ENCODE results near the gene ROR1.

The ROR1 gene

DNA sequence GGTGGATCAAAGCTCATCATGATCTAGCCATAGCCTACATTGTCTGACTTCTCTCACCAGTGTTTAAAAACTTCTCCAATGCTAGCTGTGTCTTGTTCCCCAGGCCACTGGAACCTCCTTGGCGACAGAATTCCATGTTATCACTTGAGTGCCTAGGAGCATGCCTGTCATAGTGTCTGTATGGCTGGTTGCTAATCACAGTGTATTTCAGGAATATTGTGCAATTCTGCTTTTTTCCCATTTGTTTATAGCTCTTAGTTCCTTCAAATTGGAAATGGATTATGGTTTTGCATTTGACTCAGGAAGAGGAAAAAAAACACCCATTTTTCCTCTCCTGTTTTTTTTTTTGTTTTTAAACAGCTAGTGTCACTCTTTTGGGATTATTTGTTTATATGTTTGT is 25.5 kb downstream of the ROR1 start:
- no peak for DNase-seq (ENCODE audit: extremely low read depth, low read depth)
- TF ChIP-seq, protein P1, sequence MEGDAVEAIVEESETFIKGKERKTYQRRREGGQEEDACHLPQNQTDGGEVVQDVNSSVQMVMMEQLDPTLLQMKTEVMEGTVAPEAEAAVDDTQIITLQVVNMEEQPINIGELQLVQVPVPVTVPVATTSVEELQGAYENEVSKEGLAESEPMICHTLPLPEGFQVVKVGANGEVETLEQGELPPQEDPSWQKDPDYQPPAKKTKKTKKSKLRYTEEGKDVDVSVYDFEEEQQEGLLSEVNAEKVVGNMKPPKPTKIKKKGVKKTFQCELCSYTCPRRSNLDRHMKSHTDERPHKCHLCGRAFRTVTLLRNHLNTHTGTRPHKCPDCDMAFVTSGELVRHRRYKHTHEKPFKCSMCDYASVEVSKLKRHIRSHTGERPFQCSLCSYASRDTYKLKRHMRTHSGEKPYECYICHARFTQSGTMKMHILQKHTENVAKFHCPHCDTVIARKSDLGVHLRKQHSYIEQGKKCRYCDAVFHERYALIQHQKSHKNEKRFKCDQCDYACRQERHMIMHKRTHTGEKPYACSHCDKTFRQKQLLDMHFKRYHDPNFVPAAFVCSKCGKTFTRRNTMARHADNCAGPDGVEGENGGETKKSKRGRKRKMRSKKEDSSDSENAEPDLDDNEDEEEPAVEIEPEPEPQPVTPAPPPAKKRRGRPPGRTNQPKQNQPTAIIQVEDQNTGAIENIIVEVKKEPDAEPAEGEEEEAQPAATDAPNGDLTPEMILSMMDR (IDR thresholded peaks at IDR 0.05; ENCODE audit: low read depth, low read length), result no peak

DNA sequence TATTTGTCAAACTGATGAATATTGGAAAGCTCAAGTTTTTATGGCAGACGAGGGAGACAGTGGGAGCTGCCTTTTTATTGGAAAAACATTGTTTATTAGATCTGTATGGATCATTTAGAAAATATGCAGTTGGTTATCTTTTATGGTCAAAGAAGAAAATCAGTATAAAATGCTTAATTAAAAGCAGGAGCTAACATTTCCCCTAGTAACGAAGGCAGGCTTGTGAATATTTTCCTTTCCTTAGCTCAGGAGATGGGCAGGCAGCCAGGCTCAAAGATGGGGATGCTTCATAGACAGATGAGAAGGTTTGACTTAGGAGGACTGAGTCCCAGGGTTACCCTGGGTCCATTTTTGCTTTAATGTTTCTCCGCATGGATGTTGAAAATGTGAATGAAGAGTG is 26.0 kb downstream of the ROR1 start:
- DNase-seq (ENCODE audit: extremely low read depth, low read depth), result peak; percentile 72
- TF ChIP-seq, protein P1 (IDR thresholded peaks at IDR 0.05; ENCODE audit: low read depth, low read length), result no peak

DNA sequence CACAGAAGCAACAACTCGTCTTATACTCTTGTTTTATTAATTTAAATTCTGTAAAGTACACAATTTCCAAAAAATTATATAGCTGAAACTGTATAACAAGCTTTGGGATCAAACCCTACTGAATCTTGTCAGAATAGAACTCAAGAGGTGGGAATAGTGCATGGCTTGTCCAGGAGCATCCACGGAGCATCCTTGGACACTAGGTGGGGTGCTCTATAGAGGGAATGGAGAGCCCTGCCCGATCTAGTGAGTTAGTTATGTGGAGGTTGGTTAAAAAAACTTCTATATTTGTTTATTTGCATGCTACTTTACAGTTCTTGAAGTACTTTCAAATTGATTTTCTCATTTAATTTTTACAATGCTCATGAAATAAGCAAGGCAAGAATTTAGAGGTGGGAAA is 28.3 kb downstream of the ROR1 start:
- TF ChIP-seq, protein P1 (IDR thresholded peaks at IDR 0.05; ENCODE audit: low read depth, low read length), result no peak
- DNase-seq (ENCODE audit: extremely low read depth, low read depth), result no peak

DNA sequence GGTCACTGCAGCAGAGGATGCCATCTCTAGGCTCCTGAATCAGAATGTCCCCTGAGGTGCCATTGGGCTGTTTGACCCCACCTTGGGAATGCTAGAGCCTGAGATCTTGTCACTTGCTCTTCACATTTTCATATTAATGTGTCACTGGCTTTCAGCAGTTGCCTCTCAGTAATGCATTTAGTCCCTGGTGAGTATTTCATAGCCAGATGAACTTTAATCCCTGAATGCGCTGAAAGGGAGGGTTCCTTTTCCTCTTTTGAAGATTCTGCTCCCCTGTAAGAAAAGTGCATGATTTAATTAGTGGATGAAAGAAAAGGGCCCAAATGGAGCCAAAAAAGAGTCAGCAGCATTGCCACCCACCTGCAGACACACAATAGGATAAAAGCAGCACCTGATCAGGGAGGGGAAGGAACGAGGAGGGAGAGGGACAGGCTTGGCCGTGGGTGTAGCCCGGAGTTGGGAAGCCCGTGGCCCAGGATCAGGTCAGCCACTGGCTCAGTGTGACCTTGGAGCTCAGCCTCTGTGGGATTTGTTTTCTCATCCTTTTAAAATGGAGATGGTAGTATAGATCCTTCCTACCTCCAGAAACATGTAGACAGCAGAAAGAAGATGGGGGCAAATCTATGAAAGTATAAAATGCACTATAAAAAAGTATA is 31.1 kb downstream of the ROR1 start:
- TF ChIP-seq, protein P1 (IDR thresholded peaks at IDR 0.05; ENCODE audit: low read depth, low read length), result no peak
- DNase-seq (ENCODE audit: extremely low read depth, low read depth), result no peak

DNA sequence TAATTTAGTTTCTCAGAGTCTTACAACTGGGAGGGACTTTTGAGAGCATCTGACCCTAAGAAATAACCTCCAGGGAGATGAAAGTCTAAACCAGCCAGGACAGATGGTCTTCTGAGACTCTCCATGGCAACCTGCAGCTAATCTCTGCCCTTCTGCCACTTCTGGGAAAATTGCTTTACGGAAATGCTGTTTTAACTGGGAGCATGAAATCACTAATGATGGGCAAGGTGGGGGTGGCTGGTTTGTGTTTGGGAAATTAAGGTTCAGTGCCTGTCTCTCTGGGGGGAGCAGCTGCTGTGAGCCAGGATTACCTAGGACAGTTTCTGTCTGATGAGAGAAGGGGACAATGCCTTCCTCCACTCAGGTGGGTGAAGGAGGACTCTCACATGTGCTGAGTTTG is 33.2 kb downstream of the ROR1 start:
- DNase-seq (ENCODE audit: extremely low read depth, low read depth), result no peak
- TF ChIP-seq, protein P1 (IDR thresholded peaks at IDR 0.05; ENCODE audit: low read depth, low read length), result no peak

DNA sequence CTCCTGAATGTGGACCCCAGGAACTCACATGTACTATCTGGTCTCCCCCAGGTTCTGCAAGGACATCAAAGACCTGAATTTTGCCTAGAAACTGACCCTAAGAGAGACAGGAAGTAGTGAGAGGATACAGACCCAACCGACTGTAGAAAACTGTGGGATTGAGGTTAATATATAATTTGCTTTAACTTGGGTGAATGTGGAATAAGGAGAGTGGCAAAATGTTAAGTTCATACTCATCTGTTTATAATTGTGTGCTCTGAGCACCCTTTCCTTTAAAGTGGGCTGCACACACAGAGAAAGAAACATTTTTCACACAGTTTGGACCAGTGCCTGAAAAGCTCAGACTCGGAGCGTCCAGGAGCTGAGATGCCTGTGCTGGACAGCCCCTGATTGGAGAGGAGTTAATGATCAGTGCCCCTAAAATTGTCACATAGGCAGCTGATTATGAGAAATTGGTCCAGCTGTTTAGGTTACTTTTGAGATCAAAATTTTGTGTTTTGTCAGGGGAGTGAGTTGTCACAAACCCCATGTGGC is 37.2 kb downstream of the ROR1 start:
- no peak for DNase-seq (ENCODE audit: extremely low read depth, low read depth)
- TF ChIP-seq, protein P1 (IDR thresholded peaks at IDR 0.05; ENCODE audit: low read depth, low read length), result no peak

DNA sequence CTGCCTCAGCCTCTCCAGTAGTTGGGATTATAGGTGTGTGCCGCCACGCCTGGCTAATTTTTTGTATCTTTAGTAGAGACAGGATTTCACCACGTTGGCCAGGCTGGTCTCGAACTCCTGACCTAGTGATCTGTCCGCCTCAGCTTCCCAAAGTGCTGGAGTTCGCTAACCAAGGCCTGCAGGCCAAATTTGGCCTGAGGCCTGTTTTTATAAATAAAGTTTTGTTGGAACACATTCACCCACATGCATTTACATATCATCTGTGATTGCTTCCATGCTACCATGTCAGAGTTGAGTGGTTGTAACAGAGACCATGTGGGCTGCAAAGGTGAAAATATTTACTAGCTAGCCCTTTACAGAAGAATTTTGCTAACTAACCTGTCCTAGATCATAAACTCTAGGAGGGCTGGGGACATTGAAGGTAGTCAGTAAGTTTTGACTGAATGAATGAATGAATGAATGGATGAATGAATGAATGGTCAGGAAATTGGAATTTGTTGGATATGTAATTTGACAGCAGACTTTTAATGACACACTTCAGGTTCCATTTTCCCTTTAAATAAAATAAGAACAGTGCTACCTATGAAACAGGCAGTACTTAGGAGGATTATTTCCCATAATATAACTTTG is 38.4 kb downstream of the ROR1 start:
- DNase-seq (ENCODE audit: extremely low read depth, low read depth), result no peak
- TF ChIP-seq, protein P1 (IDR thresholded peaks at IDR 0.05; ENCODE audit: low read depth, low read length), result no peak
